ENCODE data around the gene TUBB2B. TPM values are rescaled to one million over a fixed set of nuclear protein-coding genes. Genes with fewer than 3 reads are reported as not detected.

The TUBB2B gene
- total RNA-seq, 2 experiments from 2014 or later, result 0.27 TPM; not detected in 1

GRCh38 chr6:3237761-3238662 is 10.6 kb upstream of the TUBB2B start:
- ChIA-PET CTCF (ENCODE audit: unreplicated experiment) (interaction anchor here (0.8 to 1.1 kb wide), 4 partner anchors 11 to 75 kb away, joined by 3 read pairs; no protein-coding TSS in a partner anchor), POLR2A (interaction anchor here (0.7 to 1.5 kb wide), 4 partner anchors 11 to 372 kb away, joined by 3 to 5 read pairs (median 3); no protein-coding TSS in a partner anchor)
- Histone ChIP-seq H3K9me3 (ENCODE audit: low read length) (no peaks in the 10 kb centered on the region), H3K4me2 (ENCODE audit: low read length) (peak overlapping the region; percentile 66), H3K27ac (ENCODE audit: low read depth, low read length, poor library complexity, severe bottlenecking) (no peak overlapping the region), H3K79me2 (ENCODE audit: insufficient read depth, low read depth, low read length) (no peaks in the 10 kb centered on the region), H3K4me3 (ENCODE audit: low read depth, low read length, poor library complexity, severe bottlenecking) (no peak overlapping the region), H3K4me1 (ENCODE audit: insufficient read depth, low read length, poor library complexity, severe bottlenecking) (peaks cover 24% of the 10 kb centered on the region), H3K9me2 (ENCODE audit: insufficient read depth, low read length) (no peaks in the 10 kb centered on the region), H2AFZ (ENCODE audit: low read length) (peak overlapping the region; percentile 34; the same call in 1 of the 2 replicates), H4K20me1 (ENCODE audit: insufficient read depth, low read length) (no peaks in the 10 kb centered on the region), H3K36me3 (ENCODE audit: insufficient read depth, low read length) (no peaks in the 10 kb centered on the region)
- no peak for TF ChIP-seq EZH2phosphoT487 (IDR thresholded peaks at IDR 0.05; ENCODE audit: borderline replicate concordance, low read depth, low read length)
- TF ChIP-seq, protein P1, sequence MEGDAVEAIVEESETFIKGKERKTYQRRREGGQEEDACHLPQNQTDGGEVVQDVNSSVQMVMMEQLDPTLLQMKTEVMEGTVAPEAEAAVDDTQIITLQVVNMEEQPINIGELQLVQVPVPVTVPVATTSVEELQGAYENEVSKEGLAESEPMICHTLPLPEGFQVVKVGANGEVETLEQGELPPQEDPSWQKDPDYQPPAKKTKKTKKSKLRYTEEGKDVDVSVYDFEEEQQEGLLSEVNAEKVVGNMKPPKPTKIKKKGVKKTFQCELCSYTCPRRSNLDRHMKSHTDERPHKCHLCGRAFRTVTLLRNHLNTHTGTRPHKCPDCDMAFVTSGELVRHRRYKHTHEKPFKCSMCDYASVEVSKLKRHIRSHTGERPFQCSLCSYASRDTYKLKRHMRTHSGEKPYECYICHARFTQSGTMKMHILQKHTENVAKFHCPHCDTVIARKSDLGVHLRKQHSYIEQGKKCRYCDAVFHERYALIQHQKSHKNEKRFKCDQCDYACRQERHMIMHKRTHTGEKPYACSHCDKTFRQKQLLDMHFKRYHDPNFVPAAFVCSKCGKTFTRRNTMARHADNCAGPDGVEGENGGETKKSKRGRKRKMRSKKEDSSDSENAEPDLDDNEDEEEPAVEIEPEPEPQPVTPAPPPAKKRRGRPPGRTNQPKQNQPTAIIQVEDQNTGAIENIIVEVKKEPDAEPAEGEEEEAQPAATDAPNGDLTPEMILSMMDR (conservative IDR thresholded peaks at IDR 0.05; ENCODE audit: low read length), result no peak
- no TSS peak for BruUV-seq (replicated peaks)
- intact Hi-C loops (cut with micrococcal nuclease; ENCODE audit: unreplicated experiment), result loop anchor here (5.0 to 10.0 kb wide), 3 partner anchors 76 to 253 kb away; no protein-coding TSS in a partner anchor
- peak; percentile 46 for DNase-seq (ENCODE audit: low spot score)

DNA sequence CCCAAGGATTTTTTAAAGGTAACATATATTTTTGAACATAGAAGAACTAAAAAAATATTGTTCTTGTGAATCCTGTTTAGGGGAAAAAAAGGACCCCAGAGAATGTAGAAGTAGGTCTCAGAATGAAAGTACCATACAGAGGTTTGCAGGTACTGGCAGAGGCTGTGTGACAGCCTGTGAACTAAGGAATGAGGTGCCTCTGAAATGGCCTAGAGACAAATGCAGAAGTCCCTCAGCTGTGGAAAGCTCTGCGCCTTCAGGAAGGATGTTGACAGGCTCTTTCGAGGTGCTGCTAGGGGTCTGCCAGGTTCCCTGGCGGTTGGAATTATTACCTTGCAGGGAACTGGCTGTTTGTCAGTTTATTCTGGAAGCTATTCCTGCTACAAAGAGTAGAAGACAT is 8.6 kb upstream of the TUBB2B start:
- Histone ChIP-seq H3K9me3 (ENCODE audit: low read length) (no peaks in the 10 kb centered on the region), H3K36me3 (ENCODE audit: insufficient read depth, low read length) (no peaks in the 10 kb centered on the region), H3K27ac (ENCODE audit: low read depth, low read length, poor library complexity, severe bottlenecking) (no peak overlapping the region), H3K79me2 (ENCODE audit: insufficient read depth, low read depth, low read length) (no peaks in the 10 kb centered on the region), H2AFZ (ENCODE audit: low read length) (no peak overlapping the region), H4K20me1 (ENCODE audit: insufficient read depth, low read length) (no peaks in the 10 kb centered on the region), H3K4me2 (ENCODE audit: low read length) (no peak overlapping the region; the same call in 1 of the 2 replicates), H3K4me3 (ENCODE audit: low read depth, low read length, poor library complexity, severe bottlenecking) (no peak overlapping the region), H3K9me2 (ENCODE audit: insufficient read depth, low read length) (no peaks in the 10 kb centered on the region), H3K4me1 (ENCODE audit: insufficient read depth, low read length, poor library complexity, severe bottlenecking) (peaks cover 24% of the 10 kb centered on the region)
- POLR2A ChIA-PET, result no interaction called here
- no peak for TF ChIP-seq EZH2phosphoT487 (IDR thresholded peaks at IDR 0.05; ENCODE audit: borderline replicate concordance, low read depth, low read length)
- TF ChIP-seq, protein P1 (conservative IDR thresholded peaks at IDR 0.05; ENCODE audit: low read length), result no peak
- BruUV-seq (replicated peaks), result no TSS peak
- intact Hi-C loops (cut with micrococcal nuclease; ENCODE audit: unreplicated experiment), result loop anchor here (5.0 to 10.0 kb wide), 3 partner anchors 74 to 251 kb away; no protein-coding TSS in a partner anchor
- CTCF ChIA-PET (ENCODE audit: unreplicated experiment), result interaction anchor here (0.6 kb wide), 1 partner anchor 248 kb away, joined by 4 read pairs; no protein-coding TSS in a partner anchor
- DNase-seq (ENCODE audit: low spot score), result no peak

Data from OCI-LY7 (cell line).